Fibroblast of peridontal ligament (primary cell): ENCODE measurements around the gene RSPH1.

Experiments
- DNase-seq: peaks from one replicate; pipeline ENCODE4 v3.0.0-alpha.2; 2010; ENCODE audit errors: extremely low read depth

RSPH1 gene

GRCh38 chr21:42496120-42496838 is at the start of gene RSPH1:
Gene RSPH1 (minus strand): TSS chr21:42496224. CDS start chr21:42496186, 38 bp downstream.
- peak; percentile 89 for DNase-seq

GRCh38 chr21:42545745-42546144 is 49.7 kb upstream of the RSPH1 start:
- no peak for DNase-seq

- no peak for DNase-seq
Observed at GRCh38 chr21:42545317-42545716, 49.3 kb upstream of the RSPH1 start.

GRCh38 chr21:42544544-42544943 is 48.5 kb upstream of the RSPH1 start:
- DNase-seq, result no peak

- DNase-seq, result no peak
Observed at GRCh38 chr21:42543106-42543847, 47.3 kb upstream of the RSPH1 start.

GRCh38 chr21:42542596-42542995 is 46.6 kb upstream of the RSPH1 start:
- no peak for DNase-seq

- no peak for DNase-seq
Observed at GRCh38 chr21:42542196-42542595, 46.2 kb upstream of the RSPH1 start.

- no peak for DNase-seq
Observed at GRCh38 chr21:42541618-42542017, 45.6 kb upstream of the RSPH1 start.

- no peak for DNase-seq
Observed at GRCh38 chr21:42541174-42541573, 45.1 kb upstream of the RSPH1 start.

GRCh38 chr21:42540396-42540795 is 44.4 kb upstream of the RSPH1 start:
- no peak for DNase-seq

- no peak for DNase-seq
Observed at GRCh38 chr21:42539931-42540343, 43.9 kb upstream of the RSPH1 start.

- DNase-seq, result no peak
Observed at GRCh38 chr21:42539342-42539741, 43.3 kb upstream of the RSPH1 start.

GRCh38 chr21:42538479-42539275 is 42.7 kb upstream of the RSPH1 start:
- no peak for DNase-seq

GRCh38 chr21:42537106-42537742 is 41.2 kb upstream of the RSPH1 start:
- DNase-seq, result no peak

GRCh38 chr21:42536601-42537000 is 40.6 kb upstream of the RSPH1 start:
- no peak for DNase-seq

GRCh38 chr21:42535602-42536171 is 39.7 kb upstream of the RSPH1 start:
- DNase-seq, result no peak

GRCh38 chr21:42534421-42535378 is 38.7 kb upstream of the RSPH1 start:
- DNase-seq, result no peak

GRCh38 chr21:42533963-42534355 is 37.9 kb upstream of the RSPH1 start:
- no peak for DNase-seq

GRCh38 chr21:42533306-42533962 is 37.4 kb upstream of the RSPH1 start:
- DNase-seq, result no peak
